HEK293 (cell line): ENCODE data around the gene GALNT2.

Experiments
- ZBTB1 ChIP-seq: fragments of 450-650 bp; formaldehyde crosslinking; IDR thresholded peaks from 2 replicates; pipeline ENCODE4 v1.5.1; 2016; ENCODE audit warnings: missing biosample characterization, missing genetic modification characterization
- ZNF121 ChIP-seq: fragments of 450-650 bp; formaldehyde crosslinking; IDR thresholded peaks from 2 replicates; pipeline ENCODE4 v1.5.1; 2016; ENCODE audit warnings: missing biosample characterization, missing genetic modification characterization
- ZNF514 ChIP-seq: fragments of 450-650 bp; formaldehyde crosslinking; IDR thresholded peaks from 2 replicates; pipeline ENCODE4 v1.5.1; 2016; ENCODE audit warnings: missing biosample characterization, missing genetic modification characterization
- ZNF792 ChIP-seq: fragments of 450-650 bp; formaldehyde crosslinking; IDR thresholded peaks from 2 replicates; pipeline ENCODE4 v1.5.1; 2016; ENCODE audit warnings: missing biosample characterization, missing genetic modification characterization
- TF ChIP-seq, protein P1 (sequence below): fragments of 450-650 bp; IDR thresholded peaks from 2 replicates; pipeline ENCODE4 v1.5.1; 2018; ENCODE audit warnings: missing biosample characterization, mild to moderate bottlenecking, missing genetic modification characterization
- TF ChIP-seq, protein P2 (sequence below): fragments of 450-650 bp; formaldehyde crosslinking; IDR thresholded peaks from 2 replicates; pipeline ENCODE4 v1.5.1; 2016; ENCODE audit warnings: missing biosample characterization, missing genetic modification characterization

GRCh38 chr1:230230273-230230672 is 163.2 kb downstream of the GALNT2 start:
- TF ChIP-seq ZBTB1 (tag by site-specific recombination) (no peak), ZNF121 (tag by site-specific recombination) (no peak), ZNF792 (tag by site-specific recombination) (no peak), ZNF514 (tag by site-specific recombination) (no peak)
- TF ChIP-seq, protein P1, sequence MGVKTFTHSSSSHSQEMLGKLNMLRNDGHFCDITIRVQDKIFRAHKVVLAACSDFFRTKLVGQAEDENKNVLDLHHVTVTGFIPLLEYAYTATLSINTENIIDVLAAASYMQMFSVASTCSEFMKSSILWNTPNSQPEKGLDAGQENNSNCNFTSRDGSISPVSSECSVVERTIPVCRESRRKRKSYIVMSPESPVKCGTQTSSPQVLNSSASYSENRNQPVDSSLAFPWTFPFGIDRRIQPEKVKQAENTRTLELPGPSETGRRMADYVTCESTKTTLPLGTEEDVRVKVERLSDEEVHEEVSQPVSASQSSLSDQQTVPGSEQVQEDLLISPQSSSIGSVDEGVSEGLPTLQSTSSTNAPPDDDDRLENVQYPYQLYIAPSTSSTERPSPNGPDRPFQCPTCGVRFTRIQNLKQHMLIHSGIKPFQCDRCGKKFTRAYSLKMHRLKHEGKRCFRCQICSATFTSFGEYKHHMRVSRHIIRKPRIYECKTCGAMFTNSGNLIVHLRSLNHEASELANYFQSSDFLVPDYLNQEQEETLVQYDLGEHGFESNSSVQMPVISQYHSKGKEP (tag by site-specific recombination): no peak
- TF ChIP-seq, protein P2, sequence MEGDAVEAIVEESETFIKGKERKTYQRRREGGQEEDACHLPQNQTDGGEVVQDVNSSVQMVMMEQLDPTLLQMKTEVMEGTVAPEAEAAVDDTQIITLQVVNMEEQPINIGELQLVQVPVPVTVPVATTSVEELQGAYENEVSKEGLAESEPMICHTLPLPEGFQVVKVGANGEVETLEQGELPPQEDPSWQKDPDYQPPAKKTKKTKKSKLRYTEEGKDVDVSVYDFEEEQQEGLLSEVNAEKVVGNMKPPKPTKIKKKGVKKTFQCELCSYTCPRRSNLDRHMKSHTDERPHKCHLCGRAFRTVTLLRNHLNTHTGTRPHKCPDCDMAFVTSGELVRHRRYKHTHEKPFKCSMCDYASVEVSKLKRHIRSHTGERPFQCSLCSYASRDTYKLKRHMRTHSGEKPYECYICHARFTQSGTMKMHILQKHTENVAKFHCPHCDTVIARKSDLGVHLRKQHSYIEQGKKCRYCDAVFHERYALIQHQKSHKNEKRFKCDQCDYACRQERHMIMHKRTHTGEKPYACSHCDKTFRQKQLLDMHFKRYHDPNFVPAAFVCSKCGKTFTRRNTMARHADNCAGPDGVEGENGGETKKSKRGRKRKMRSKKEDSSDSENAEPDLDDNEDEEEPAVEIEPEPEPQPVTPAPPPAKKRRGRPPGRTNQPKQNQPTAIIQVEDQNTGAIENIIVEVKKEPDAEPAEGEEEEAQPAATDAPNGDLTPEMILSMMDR: no peak
